Measurements from ENCODE around the gene ARID1B.
A peak's percentile ranks its signal among the peaks of the same experiment; 100 is the strongest.

The ARID1B gene

GRCh38 chr6:157221817-157222175 is 444.6 kb downstream of the ARID1B start:
- Histone ChIP-seq H3K14ac (ENCODE audit: low read length) (peak overlapping the region; percentile 71), H3K36me3 (replicated peaks in 1 of 2; ENCODE audit: control insufficient read depth in 2 of 2, insufficient read depth in 2 of 2, low read length in 2 of 2) (peaks cover 0 to 2% of the 10 kb centered on the region in 2 donors), H3K27me3 (ENCODE audit: control insufficient read depth in 3 of 3, insufficient read depth in 3 of 3, low read depth in 1 of 3, low read length in 3 of 3) (no peaks in the 10 kb centered on the region), H3K4ac (ENCODE audit: low read length) (peak overlapping the region; percentile 98), H2AFZ (ENCODE audit: low read length) (no peak overlapping the region), H3K79me1 (ENCODE audit: low read depth, low read length) (peaks cover 3% of the 10 kb centered on the region), H4K8ac (ENCODE audit: low read depth, low read length) (peak overlapping the region; percentile 99), H3K9ac (ENCODE audit: low read depth, low read length, poor library complexity) (peak overlapping the region; percentile 77), H3K18ac (ENCODE audit: low read length) (peak overlapping the region; percentile 94), H3K4me2 (ENCODE audit: insufficient read depth, low read length, poor library complexity, severe bottlenecking) (no peak overlapping the region), H2BK12ac (ENCODE audit: low read length) (peak overlapping the region; percentile 46), H2BK120ac (ENCODE audit: low read depth, low read length) (peak overlapping the region; percentile 94), H2AK5ac (ENCODE audit: low read depth, low read length) (peak overlapping the region; percentile 90), H3K27ac (replicated peaks; ENCODE audit: low read length) (no peak overlapping the region), H2BK5ac (ENCODE audit: low read length) (peak overlapping the region; percentile 60), H3K9me3 (replicated peaks in 1 of 2; ENCODE audit: control insufficient read depth in 2 of 2, insufficient read depth in 1 of 2, low read depth in 1 of 2, low read length in 2 of 2) (peaks cover 0 to 4% of the 10 kb centered on the region in 2 donors), H3K23ac (ENCODE audit: low read depth, low read length, poor library complexity) (peak overlapping the region; percentile 99), H2BK15ac (ENCODE audit: low read length) (peak overlapping the region; percentile 69), H3K4me3 (ENCODE audit: low read length in 2 of 2) (peak overlapping the region in 1 of 2 donors; percentile 70), H3K4me1 (ENCODE audit: control insufficient read depth in 2 of 2, insufficient read depth in 1 of 2, low read depth in 1 of 2, low read length in 2 of 2) (peaks cover 2 to 5% of the 10 kb centered on the region in 2 donors), H4K91ac (ENCODE audit: low read depth, low read length, poor library complexity) (peak overlapping the region; percentile 98)
- no CpG with 5 or more reads among the region's 11 CpGs for WGBS, 2 donors (ENCODE audit: extremely low coverage in 2 of 2, insufficient read length in 2 of 2, insufficient replicate concordance in 1 of 2)
- no peak for DNase-seq (ENCODE audit: low spot score)

GRCh38 chr6:157222201-157222981 is 445.2 kb downstream of the ARID1B start:
- Histone ChIP-seq H2AFZ (ENCODE audit: low read length) (no peak overlapping the region), H4K91ac (ENCODE audit: low read depth, low read length, poor library complexity) (no peak overlapping the region), H3K36me3 (replicated peaks in 1 of 2; ENCODE audit: control insufficient read depth in 2 of 2, insufficient read depth in 2 of 2, low read length in 2 of 2) (peaks cover 0 to 2% of the 10 kb centered on the region in 2 donors), H3K27ac (replicated peaks; ENCODE audit: low read length) (no peak overlapping the region), H4K8ac (ENCODE audit: low read depth, low read length) (peak overlapping the region; percentile 57), H3K23ac (ENCODE audit: low read depth, low read length, poor library complexity) (no peak overlapping the region), H3K4me2 (ENCODE audit: insufficient read depth, low read length, poor library complexity, severe bottlenecking) (no peak overlapping the region), H3K9ac (ENCODE audit: low read depth, low read length, poor library complexity) (no peak overlapping the region), H3K9me3 (replicated peaks in 1 of 2; ENCODE audit: control insufficient read depth in 2 of 2, insufficient read depth in 1 of 2, low read depth in 1 of 2, low read length in 2 of 2) (peaks cover 0 to 6% of the 10 kb centered on the region in 2 donors), H3K4ac (ENCODE audit: low read length) (no peak overlapping the region), H3K18ac (ENCODE audit: low read length) (peak overlapping the region; percentile 73), H2BK120ac (ENCODE audit: low read depth, low read length) (peak overlapping the region; percentile 87), H3K4me3 (ENCODE audit: low read length in 2 of 2) (peak overlapping the region in 1 of 2 donors; percentile 65), H3K27me3 (ENCODE audit: control insufficient read depth in 3 of 3, insufficient read depth in 3 of 3, low read depth in 1 of 3, low read length in 3 of 3) (no peaks in the 10 kb centered on the region), H2AK5ac (ENCODE audit: low read depth, low read length) (peak overlapping the region; percentile 90), H3K4me1 (ENCODE audit: control insufficient read depth in 2 of 2, insufficient read depth in 1 of 2, low read depth in 1 of 2, low read length in 2 of 2) (peaks cover 2 to 7% of the 10 kb centered on the region in 2 donors), H3K14ac (ENCODE audit: low read length) (peak overlapping the region; percentile 38), H3K79me1 (ENCODE audit: low read depth, low read length) (peaks cover 3% of the 10 kb centered on the region), H2BK5ac (ENCODE audit: low read length) (peak overlapping the region; percentile 60), H2BK12ac (ENCODE audit: low read length) (peak overlapping the region; percentile 79), H2BK15ac (ENCODE audit: low read length) (peak overlapping the region; percentile 69)
- WGBS, 2 donors (ENCODE audit: extremely low coverage in 2 of 2, insufficient read length in 2 of 2, insufficient replicate concordance in 1 of 2): no CpG with 5 or more reads among the region's 17 CpGs
- DNase-seq (ENCODE audit: low spot score): no peak

- Histone ChIP-seq H3K4me2 (ENCODE audit: insufficient read depth, low read length, poor library complexity, severe bottlenecking) (no peak overlapping the region), H4K91ac (ENCODE audit: low read depth, low read length, poor library complexity) (no peak overlapping the region), H3K23ac (ENCODE audit: low read depth, low read length, poor library complexity) (no peak overlapping the region), H2AFZ (ENCODE audit: low read length) (no peak overlapping the region), H3K27me3 (ENCODE audit: control insufficient read depth in 3 of 3, insufficient read depth in 3 of 3, low read depth in 1 of 3, low read length in 3 of 3) (no peaks in the 10 kb centered on the region), H3K18ac (ENCODE audit: low read length) (peak overlapping the region; percentile 49), H2BK12ac (ENCODE audit: low read length) (peak overlapping the region; percentile 44), H4K8ac (ENCODE audit: low read depth, low read length) (no peak overlapping the region), H3K36me3 (replicated peaks in 1 of 2; ENCODE audit: control insufficient read depth in 2 of 2, insufficient read depth in 2 of 2, low read length in 2 of 2) (peaks cover 0 to 2% of the 10 kb centered on the region in 2 donors), H3K9me3 (replicated peaks in 1 of 2; ENCODE audit: control insufficient read depth in 2 of 2, insufficient read depth in 1 of 2, low read depth in 1 of 2, low read length in 2 of 2) (peaks cover 0 to 6% of the 10 kb centered on the region in 2 donors), H3K27ac (replicated peaks; ENCODE audit: low read length) (no peak overlapping the region), H2BK120ac (ENCODE audit: low read depth, low read length) (no peak overlapping the region), H3K9ac (ENCODE audit: low read depth, low read length, poor library complexity) (no peak overlapping the region), H2AK5ac (ENCODE audit: low read depth, low read length) (peak overlapping the region; percentile 50), H2BK5ac (ENCODE audit: low read length) (peak overlapping the region; percentile 60), H3K4ac (ENCODE audit: low read length) (no peak overlapping the region), H3K79me1 (ENCODE audit: low read depth, low read length) (peaks cover 3% of the 10 kb centered on the region), H2BK15ac (ENCODE audit: low read length) (peak overlapping the region; percentile 17), H3K14ac (ENCODE audit: low read length) (no peak overlapping the region), H3K4me1 (ENCODE audit: control insufficient read depth in 2 of 2, insufficient read depth in 1 of 2, low read depth in 1 of 2, low read length in 2 of 2) (peaks cover 2 to 7% of the 10 kb centered on the region in 2 donors), H3K4me3 (ENCODE audit: low read length in 2 of 2) (no peak overlapping the region)
- WGBS, 2 donors (ENCODE audit: extremely low coverage in 2 of 2, insufficient read length in 2 of 2, insufficient replicate concordance in 1 of 2): no CpG with 5 or more reads among the region's 11 CpGs
- DNase-seq (ENCODE audit: low spot score): no peak
Observed at GRCh38 chr6:157223021-157223430, 445.8 kb downstream of the ARID1B start.

GRCh38 chr6:157223511-157223910 is 446.3 kb downstream of the ARID1B start:
- Histone ChIP-seq H4K91ac (ENCODE audit: low read depth, low read length, poor library complexity) (no peak overlapping the region), H3K9me3 (replicated peaks in 1 of 2; ENCODE audit: control insufficient read depth in 2 of 2, insufficient read depth in 1 of 2, low read depth in 1 of 2, low read length in 2 of 2) (peaks cover 0 to 6% of the 10 kb centered on the region in 2 donors), H3K18ac (ENCODE audit: low read length) (peak overlapping the region; percentile 9), H3K27ac (replicated peaks; ENCODE audit: low read length) (no peak overlapping the region), H3K4me3 (ENCODE audit: low read length in 2 of 2) (no peak overlapping the region), H4K8ac (ENCODE audit: low read depth, low read length) (no peak overlapping the region), H3K79me1 (ENCODE audit: low read depth, low read length) (peaks cover 3% of the 10 kb centered on the region), H3K23ac (ENCODE audit: low read depth, low read length, poor library complexity) (no peak overlapping the region), H3K4ac (ENCODE audit: low read length) (no peak overlapping the region), H3K14ac (ENCODE audit: low read length) (no peak overlapping the region), H3K9ac (ENCODE audit: low read depth, low read length, poor library complexity) (no peak overlapping the region), H2AK5ac (ENCODE audit: low read depth, low read length) (no peak overlapping the region), H3K27me3 (ENCODE audit: control insufficient read depth in 3 of 3, insufficient read depth in 3 of 3, low read depth in 1 of 3, low read length in 3 of 3) (no peaks in the 10 kb centered on the region), H3K36me3 (replicated peaks in 1 of 2; ENCODE audit: control insufficient read depth in 2 of 2, insufficient read depth in 2 of 2, low read length in 2 of 2) (peaks cover 0 to 2% of the 10 kb centered on the region in 2 donors), H2BK5ac (ENCODE audit: low read length) (no peak overlapping the region), H2BK15ac (ENCODE audit: low read length) (no peak overlapping the region), H2BK120ac (ENCODE audit: low read depth, low read length) (no peak overlapping the region), H2BK12ac (ENCODE audit: low read length) (no peak overlapping the region), H3K4me1 (ENCODE audit: control insufficient read depth in 2 of 2, insufficient read depth in 1 of 2, low read depth in 1 of 2, low read length in 2 of 2) (peaks cover 3 to 8% of the 10 kb centered on the region in 2 donors), H3K4me2 (ENCODE audit: insufficient read depth, low read length, poor library complexity, severe bottlenecking) (no peak overlapping the region), H2AFZ (ENCODE audit: low read length) (no peak overlapping the region)
- no peak for DNase-seq (ENCODE audit: low spot score)
- no CpG with 5 or more reads among the region's 15 CpGs for WGBS, 2 donors (ENCODE audit: extremely low coverage in 2 of 2, insufficient read length in 2 of 2, insufficient replicate concordance in 1 of 2)
